ENCODE measurements around the gene PAMR1.

The PAMR1 gene

GRCh38 chr11:35387111-35387982 lies 138.1 kb downstream of the PAMR1 start:
- CTCF ChIA-PET: interaction anchor here (1.0 to 10.9 kb wide), 5 partner anchors 17 to 800 kb away, joined by 3 to 204 read pairs (median 4); no protein-coding TSS in a partner anchor
- no peak for DNase-seq (ENCODE audit: low read depth, low spot score)
- POLR2A ChIA-PET: no interaction called here
- TF ChIP-seq, protein P1, sequence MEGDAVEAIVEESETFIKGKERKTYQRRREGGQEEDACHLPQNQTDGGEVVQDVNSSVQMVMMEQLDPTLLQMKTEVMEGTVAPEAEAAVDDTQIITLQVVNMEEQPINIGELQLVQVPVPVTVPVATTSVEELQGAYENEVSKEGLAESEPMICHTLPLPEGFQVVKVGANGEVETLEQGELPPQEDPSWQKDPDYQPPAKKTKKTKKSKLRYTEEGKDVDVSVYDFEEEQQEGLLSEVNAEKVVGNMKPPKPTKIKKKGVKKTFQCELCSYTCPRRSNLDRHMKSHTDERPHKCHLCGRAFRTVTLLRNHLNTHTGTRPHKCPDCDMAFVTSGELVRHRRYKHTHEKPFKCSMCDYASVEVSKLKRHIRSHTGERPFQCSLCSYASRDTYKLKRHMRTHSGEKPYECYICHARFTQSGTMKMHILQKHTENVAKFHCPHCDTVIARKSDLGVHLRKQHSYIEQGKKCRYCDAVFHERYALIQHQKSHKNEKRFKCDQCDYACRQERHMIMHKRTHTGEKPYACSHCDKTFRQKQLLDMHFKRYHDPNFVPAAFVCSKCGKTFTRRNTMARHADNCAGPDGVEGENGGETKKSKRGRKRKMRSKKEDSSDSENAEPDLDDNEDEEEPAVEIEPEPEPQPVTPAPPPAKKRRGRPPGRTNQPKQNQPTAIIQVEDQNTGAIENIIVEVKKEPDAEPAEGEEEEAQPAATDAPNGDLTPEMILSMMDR (IDR thresholded peaks at IDR 0.05; ENCODE audit: insufficient read depth, low read length, missing control alignments): no peak
- no peak overlapping the region for H3K4me3 ChIP-seq (ENCODE audit: low read depth, low read length)

DNA sequence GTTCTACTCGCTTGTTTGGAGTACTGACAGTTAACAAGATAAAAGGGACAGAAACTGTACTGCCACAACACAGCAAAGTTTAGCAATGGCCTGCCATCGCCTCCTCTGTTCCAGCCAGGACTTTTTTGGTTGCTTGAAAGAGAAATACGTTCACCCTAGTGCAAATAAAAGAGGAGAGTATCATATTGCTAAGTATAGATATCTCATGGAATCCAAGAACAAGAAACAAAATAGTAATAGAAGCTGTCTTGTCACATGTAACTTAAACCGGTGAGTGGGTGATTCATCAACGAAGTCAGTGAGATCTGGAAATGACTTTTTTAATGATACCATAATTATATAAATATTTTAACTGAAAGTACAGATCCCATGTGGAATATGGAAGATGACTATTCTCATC lies 141.5 kb downstream of the PAMR1 start:
- POLR2A ChIA-PET: no interaction called here
- no peak overlapping the region for H3K4me3 ChIP-seq (ENCODE audit: low read depth, low read length)
- CTCF ChIA-PET: no interaction called here
- TF ChIP-seq, protein P1 (IDR thresholded peaks at IDR 0.05; ENCODE audit: insufficient read depth, low read length, missing control alignments): no peak
- no peak for DNase-seq (ENCODE audit: low read depth, low spot score)
